GM12891 (cell line): ENCODE results near the gene SLC35E2B.

Experiments
- PAX5 ChIP-seq: IDR thresholded peaks from 2 replicates; pipeline ENCODE4 v1.6.1; 2011; ENCODE audit warnings: low read length, moderate library complexity, mild to moderate bottlenecking; ENCODE audit not compliant: insufficient read depth, severe bottlenecking
- POLR2A ChIP-seq: IDR thresholded peaks from 2 replicates; pipeline ENCODE4 v1.6.1; 2011; ENCODE audit warnings: low read depth, low read length, control low read depth
- POLR2AphosphoS5 ChIP-seq: IDR thresholded peaks from 2 replicates; pipeline ENCODE4 v1.6.1; 2011; ENCODE audit warnings: low read depth, low read length, control low read depth
- POU2F2 ChIP-seq: IDR thresholded peaks from 2 replicates; pipeline ENCODE4 v1.6.1; 2011; ENCODE audit warnings: low read depth, mild to moderate bottlenecking, control low read depth, low read length, moderate library complexity
- SPI1 ChIP-seq: IDR thresholded peaks from 2 replicates; pipeline ENCODE4 v1.6.1; 2011; ENCODE audit warnings: low read depth, low read length, control low read depth
- TAF1 ChIP-seq: IDR thresholded peaks from 2 replicates; pipeline ENCODE4 v1.6.1; 2011; ENCODE audit warnings: low read depth, low read length, control low read depth

GRCh38 chr1:1620433-1621139, 72.0 kb downstream of the SLC35E2B start:
- TF ChIP-seq POLR2A (no peak), TAF1 (no peak), POU2F2 (no peak), POLR2AphosphoS5 (no peak), SPI1 (no peak), PAX5 (no peak)
